GM12872 (cell line): ENCODE results near the gene CADM2.

ENCODE experiments used
- TF ChIP-seq, protein P1 (sequence below): IDR thresholded peaks from 3 replicates; pipeline ENCODE4 v1.5.1; 2011; ENCODE audit warnings: low read depth, mild to moderate bottlenecking, low read length, moderate library complexity; ENCODE audit not compliant: insufficient read depth

The CADM2 gene

DNA sequence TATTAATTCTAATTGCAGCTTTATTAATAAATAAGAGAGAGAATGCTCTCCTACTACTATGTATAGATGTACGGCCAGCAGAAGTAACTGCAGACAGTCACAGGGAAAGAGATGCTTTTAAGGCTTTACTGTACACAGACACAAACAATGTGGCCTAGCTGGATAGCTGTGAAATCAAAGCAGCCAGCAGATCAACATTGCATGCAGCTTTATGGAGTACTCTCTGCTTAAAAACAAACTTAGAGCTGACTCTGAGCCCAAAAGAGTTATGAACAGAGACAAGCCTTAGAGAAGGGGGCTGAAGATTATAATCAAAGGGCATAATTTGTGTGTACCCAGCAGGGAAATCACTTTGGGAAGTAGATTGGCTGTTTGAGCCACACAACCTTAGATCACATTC lies 47.2 kb downstream of the CADM2 start:
- TF ChIP-seq, protein P1, sequence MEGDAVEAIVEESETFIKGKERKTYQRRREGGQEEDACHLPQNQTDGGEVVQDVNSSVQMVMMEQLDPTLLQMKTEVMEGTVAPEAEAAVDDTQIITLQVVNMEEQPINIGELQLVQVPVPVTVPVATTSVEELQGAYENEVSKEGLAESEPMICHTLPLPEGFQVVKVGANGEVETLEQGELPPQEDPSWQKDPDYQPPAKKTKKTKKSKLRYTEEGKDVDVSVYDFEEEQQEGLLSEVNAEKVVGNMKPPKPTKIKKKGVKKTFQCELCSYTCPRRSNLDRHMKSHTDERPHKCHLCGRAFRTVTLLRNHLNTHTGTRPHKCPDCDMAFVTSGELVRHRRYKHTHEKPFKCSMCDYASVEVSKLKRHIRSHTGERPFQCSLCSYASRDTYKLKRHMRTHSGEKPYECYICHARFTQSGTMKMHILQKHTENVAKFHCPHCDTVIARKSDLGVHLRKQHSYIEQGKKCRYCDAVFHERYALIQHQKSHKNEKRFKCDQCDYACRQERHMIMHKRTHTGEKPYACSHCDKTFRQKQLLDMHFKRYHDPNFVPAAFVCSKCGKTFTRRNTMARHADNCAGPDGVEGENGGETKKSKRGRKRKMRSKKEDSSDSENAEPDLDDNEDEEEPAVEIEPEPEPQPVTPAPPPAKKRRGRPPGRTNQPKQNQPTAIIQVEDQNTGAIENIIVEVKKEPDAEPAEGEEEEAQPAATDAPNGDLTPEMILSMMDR: no peak

DNA sequence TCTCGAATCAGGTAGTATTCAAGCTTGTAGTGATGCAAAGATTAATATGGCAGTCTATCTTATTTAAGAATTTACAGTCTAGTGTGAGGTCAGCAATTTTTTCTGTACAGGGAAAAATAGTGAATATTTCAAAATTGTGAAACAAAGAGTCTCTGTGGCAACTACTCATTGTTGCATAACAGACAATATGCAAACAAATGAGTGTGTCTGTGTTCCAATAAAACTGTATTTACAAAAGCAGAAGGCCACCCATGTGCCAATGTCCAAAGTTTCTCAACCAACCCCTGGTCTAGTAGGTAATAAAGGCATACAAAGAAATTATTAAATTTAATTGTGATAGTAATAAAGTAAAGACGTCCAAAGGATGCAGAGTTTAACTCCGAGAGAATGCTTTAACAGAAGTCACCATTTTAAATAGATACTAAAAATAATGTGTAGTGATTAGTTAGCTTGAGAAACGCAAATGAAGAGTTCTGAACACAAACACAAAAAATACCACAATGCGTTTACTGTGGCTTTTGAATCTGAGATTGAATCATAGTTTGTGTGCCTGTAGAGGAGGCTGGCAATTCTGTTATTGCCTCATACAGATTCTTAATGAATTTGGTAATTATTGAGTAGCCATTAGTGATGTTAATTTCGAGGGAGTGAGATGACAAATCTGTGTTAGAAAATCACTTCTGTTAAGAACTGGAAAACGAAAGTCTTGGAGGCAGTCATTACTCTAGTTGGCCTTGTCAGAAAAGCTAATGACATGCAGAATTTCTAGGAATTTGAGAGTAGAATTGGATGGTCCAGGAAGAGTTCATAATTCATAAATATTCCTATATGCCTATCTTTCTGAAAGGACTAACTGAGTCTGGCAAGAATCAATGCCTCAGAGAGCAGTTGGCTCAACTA lies 48.7 kb downstream of the CADM2 start:
- TF ChIP-seq, protein P1: no peak

DNA sequence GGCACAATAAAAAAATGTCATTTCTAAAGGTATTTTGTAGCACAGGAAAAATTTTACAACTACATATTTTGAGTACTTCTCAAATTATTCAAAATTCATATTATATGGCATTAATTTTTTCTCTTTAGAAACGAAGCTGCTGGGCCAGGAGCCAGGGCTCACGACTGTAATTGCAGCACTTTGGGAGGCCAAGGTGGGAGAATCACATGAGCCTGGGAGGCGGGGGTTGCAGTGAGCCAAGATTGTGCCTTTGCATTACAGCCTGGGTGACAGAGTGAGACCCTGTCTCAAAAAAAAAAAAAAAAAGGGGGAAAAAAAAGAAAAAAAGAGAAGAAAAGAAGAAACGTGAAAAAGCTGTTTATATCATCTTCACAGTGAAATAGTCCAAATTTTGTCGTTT lies 62.0 kb downstream of the CADM2 start:
- TF ChIP-seq, protein P1: no peak

DNA sequence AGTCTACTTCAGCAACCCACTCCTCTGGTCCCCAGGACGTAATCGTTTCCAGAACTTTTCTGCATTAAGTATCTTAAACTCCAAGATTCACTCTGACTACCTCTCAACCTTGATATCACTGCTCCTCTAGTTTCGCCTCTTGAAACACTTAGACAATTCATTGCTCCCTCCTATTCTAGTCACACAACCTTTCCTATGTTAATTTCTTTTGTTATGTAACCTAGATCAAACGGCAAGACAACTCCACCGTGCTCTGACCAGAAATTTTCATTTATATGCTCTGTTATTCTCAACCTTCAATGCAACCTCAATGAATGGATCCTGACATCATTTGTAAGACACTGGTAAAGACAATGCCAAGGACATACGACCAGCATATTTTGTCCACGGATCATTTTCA lies 71.3 kb downstream of the CADM2 start:
- TF ChIP-seq, protein P1: no peak

DNA sequence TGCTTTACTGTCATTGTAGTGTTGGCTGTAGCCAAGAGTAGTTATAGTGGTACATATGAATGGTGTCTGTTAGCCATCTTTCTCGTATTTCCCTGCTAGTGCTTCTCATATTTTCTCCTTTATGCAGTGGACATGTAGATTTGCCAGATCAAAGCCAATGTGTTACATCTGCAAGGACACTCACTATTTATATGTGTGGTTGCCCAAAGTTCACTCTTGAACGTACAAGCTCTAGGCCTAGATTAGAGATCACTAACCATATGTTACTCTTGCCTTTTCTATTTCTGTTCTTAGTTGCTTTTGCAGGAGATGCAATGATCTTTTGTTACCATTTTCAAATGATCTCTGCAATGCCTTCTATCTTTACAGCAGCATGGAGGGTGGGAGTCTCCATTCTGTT lies 78.4 kb downstream of the CADM2 start:
- TF ChIP-seq, protein P1: no peak

DNA sequence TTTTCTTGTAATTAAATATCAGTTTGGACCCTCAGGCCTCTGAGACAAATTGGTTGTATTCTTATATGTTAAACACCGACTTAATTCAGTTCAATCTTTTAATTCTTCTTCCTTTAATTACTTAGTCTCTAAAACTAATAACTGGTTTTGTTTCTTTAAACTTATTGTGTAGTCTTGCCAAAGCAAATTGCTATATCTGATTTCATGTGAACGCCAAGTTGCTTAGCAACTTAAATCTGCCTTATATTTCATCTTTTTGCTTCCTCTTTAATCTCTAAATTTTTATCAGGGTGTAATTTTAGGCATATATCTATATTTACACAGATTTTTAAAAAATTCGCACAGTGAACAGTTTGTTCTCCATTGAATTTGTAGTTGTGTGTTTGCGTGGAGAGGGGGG lies 82.2 kb downstream of the CADM2 start:
- TF ChIP-seq, protein P1: no peak

DNA sequence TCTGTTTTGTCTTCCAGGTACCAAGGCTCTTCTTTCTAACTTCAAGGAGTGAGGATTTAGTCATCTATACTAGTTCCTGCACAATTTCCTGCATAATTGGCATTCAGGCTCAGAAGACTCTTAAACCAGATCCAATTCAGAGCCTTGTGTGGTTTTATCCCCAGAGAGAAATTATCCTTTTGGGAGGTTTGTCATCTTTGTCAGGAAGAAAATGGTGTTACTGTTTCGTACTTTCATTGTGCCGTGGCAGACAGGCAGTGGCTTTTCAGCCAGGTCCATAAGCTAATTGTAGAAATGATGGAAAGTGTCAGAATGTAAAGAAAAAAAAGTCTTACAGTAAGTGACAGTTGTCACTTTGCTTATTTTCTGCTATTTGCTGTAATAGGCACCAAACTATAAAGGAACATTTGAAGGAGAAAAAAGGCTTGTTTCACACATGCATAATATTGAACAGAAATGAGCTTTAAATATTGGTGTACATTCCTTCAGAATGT lies 82.8 kb downstream of the CADM2 start:
- TF ChIP-seq, protein P1: no peak
